Measurements from ENCODE around the gene USH1C. TPM values are rescaled to one million over a fixed set of nuclear protein-coding genes. Genes with fewer than 3 reads are reported as not detected.

Gene USH1C
- total RNA-seq, 2 experiments from 2014 or later, result not detected

DNA sequence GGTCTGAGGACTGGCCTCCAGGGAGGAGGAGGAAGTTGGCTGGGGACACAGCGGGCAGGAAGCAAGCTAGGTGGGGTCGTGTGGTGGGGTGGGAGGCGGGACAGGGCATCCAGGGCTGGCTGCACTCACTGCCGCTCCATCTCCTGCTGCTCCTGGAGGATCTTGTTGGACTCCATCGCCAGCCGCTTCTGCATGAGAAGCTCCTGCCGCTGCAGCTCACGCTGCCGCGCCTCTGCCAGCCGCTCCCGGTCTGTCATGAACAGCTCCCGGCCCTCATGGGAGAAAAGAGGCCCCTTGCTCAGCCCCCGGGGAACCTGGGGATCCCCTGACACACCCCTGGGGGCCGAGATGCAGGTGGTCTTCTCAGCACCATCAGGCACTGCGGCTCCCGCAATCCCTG lies 21.6 kb downstream of the USH1C start:
- Mint-ChIP-seq H3K9me3 (no peaks in the 10 kb centered on the region), H3K27ac (no peak overlapping the region), H3K4me1 (no peaks in the 10 kb centered on the region), H3K36me3 (ENCODE audit: low read depth) (no peaks in the 10 kb centered on the region), H3K4me3 (no peak overlapping the region), H3K27me3 (peaks cover 3% of the 10 kb centered on the region)
- ChIA-PET CTCF (no interaction called here), POLR2A (interaction anchor here (0.8 kb wide), 1 partner anchor 293 kb away, joined by 3 read pairs; no protein-coding TSS in a partner anchor)
- no peak for DNase-seq

DNA sequence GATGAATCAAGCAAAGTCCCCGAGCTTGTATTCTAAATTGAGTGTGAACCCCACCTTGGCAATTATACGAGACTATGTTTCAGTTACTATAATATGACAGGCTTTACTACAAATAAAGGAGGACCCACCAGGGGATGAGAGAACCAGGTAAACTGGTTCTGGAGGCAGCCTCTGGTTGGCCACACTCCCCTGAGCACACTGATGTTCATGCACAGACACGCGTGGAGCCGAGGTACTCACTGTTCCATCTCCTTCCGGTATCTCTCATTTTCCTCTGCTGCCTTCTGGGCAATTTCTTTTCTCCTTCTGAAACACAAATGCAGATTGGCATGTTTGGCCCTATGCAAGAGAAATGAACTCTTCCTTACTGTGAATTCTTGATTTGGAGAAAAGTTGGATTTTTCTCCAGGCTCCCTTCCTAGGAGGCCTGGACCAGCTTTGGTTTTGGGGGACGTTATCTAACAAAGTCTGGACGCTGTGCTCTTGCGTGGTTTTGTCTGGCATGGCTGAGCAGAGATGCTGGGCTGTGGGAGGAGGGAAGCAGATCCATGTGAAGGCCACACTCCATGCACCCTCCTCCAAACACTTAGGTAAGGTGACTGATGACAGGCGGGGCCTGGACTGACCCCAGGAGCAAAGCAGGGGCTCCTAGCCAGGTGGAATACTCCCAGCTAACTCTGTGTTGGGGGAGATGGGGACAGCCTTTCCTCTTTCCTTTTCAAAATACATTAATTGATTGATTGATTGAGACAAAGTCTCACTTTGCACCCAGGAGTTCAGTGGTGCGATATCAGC lies 22.9 kb downstream of the USH1C start:
- Mint-ChIP-seq H3K4me1 (no peaks in the 10 kb centered on the region), H3K27me3 (peaks cover 5% of the 10 kb centered on the region), H3K27ac (no peak overlapping the region), H3K4me3 (no peak overlapping the region), H3K9me3 (no peaks in the 10 kb centered on the region), H3K36me3 (ENCODE audit: low read depth) (no peaks in the 10 kb centered on the region)
- ChIA-PET POLR2A (interaction anchor here (0.6 kb wide), 1 partner anchor 803 kb away, joined by 3 read pairs; no protein-coding TSS in a partner anchor), CTCF (interaction anchor here (1.0 kb wide), 1 partner anchor 8 kb away, joined by 3 read pairs; no protein-coding TSS in a partner anchor)
- no peak for DNase-seq

DNA sequence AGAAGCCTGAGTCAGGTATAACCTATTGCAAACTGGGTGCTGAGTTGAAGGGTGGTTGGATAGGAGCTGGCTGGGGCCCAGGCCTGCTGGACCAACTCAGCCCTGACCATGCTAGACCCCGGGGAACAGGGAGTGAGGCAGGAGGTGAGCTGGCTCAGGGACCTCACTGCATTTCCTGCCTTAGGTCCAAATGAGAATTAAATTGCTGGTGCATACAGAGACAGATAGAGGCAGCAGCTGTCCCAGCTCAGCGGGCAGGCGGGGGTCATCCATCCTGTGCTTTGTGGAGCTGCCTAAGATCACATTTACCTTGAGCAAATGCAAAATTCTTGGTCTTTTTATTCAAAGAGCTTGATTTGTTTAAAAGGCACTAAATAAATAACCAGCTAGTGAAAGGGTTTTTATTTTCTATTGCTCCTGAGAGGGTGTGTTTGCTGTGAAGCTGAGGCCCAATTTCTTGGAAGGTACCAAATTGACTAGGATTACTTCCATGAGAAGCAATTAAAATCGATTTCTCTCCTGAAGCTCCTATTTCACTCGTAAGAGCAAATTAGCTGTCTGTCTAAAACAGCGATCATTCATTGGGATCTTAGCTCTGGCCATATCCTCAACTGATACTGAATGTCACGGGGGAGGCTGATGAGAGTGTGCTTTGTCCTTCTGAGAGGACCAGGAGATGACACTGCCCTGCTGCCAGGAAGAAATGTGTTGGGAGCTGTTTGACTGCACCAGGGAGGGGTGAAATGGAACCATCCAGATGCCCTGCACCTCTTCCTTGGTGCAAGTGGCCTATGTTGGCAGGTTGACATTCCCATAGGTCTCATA lies 24.9 kb downstream of the USH1C start:
- ChIA-PET CTCF (interaction anchor here (0.9 to 2.5 kb wide), 4 partner anchors 9 to 289 kb away, joined by 3 to 9 read pairs (median 6); no protein-coding TSS in a partner anchor), POLR2A (no interaction called here)
- no peaks in the 10 kb centered on the region for H3K4me1 Mint-ChIP-seq
- no peak overlapping the region for H3K4me3 Mint-ChIP-seq
- H3K36me3 Mint-ChIP-seq (ENCODE audit: low read depth), result no peaks in the 10 kb centered on the region
- peaks cover 7% of the 10 kb centered on the region for H3K27me3 Mint-ChIP-seq
- no peaks in the 10 kb centered on the region for H3K9me3 Mint-ChIP-seq
- no peak overlapping the region for H3K27ac Mint-ChIP-seq
- DNase-seq, result no peak

DNA sequence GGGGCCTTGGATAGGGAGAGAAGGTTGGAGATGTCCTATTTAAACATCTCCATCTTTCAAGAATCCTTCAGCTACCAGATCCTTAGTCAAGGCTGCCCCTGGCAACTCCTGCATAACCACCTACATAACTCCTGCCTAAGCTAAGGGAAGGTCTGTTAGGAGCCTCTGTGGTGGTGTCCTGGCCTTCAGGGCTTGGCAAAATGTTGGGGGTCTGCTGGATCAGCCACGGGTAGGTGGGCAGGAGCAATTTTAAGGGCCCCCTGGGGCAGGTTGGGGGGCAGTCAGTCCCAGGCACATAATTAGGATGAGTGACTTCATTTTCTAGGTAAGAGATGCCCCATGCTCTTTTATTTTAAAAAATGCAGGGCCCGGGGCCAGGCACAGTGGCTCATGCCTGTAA lies 25.9 kb downstream of the USH1C start:
- Mint-ChIP-seq H3K9me3 (no peaks in the 10 kb centered on the region), H3K36me3 (ENCODE audit: low read depth) (no peaks in the 10 kb centered on the region), H3K27me3 (peaks cover 7% of the 10 kb centered on the region), H3K27ac (no peak overlapping the region), H3K4me3 (no peak overlapping the region), H3K4me1 (no peaks in the 10 kb centered on the region)
- POLR2A ChIA-PET, result no interaction called here
- DNase-seq, result no peak
- CTCF ChIA-PET, result interaction anchor here (1.4 to 2.5 kb wide), 2 partner anchors 10 to 139 kb away, joined by 5 to 9 read pairs; no protein-coding TSS in a partner anchor

DNA sequence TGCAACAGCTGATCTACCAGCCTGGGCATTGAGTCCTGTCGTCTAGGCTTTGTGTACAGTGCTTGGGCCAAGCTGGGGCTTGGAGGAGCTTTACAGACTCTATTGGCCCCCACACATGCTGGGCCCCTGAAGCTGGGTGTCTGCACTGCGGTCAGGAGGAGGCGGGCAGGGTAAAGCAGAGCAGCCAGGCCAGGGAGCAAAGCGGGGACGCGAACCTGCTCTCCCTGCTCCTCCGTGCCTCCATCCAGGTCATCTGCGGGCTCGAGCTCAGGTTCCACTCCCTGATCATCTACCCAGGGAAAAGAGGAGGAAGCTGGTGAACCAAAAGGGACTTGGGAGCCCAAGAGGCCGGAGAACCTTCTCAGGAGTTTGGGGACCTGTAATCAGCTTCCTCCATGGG lies 27.0 kb downstream of the USH1C start:
- no peaks in the 10 kb centered on the region for H3K36me3 Mint-ChIP-seq (ENCODE audit: low read depth)

DNA sequence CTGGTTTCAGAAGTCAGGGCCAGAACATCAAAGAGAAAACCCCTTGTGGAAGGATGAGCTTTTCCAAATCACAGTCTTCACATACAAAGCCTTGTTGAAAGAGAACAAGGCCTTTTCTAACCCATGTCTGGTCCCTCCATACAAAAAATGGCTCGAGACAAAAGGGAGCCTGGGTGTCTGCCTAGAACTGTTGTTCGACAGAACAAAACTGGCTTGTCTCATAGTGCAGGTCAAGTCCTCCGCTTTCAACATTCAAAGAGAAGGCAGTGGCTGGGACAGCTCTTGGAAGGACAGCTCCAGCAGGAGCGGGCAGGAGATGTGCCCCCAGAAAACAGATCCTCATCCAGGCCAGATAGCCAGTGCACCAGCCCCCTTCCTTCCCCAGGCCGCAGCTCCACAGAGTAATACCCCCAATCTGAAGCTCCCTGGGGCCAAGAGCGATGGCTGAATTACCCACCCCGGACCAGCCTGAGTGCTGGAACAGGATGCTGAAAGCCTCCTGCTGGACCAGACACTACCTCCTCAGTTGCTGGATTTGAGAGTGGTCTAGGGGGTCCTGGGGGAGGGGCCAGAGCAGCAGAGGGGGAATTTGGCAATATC lies 27.6 kb downstream of the USH1C start:
- no peak for DNase-seq
- Mint-ChIP-seq H3K4me1 (no peaks in the 10 kb centered on the region), H3K27ac (no peak overlapping the region), H3K9me3 (no peaks in the 10 kb centered on the region), H3K27me3 (peaks cover 12% of the 10 kb centered on the region), H3K36me3 (ENCODE audit: low read depth) (no peaks in the 10 kb centered on the region), H3K4me3 (no peak overlapping the region)
- ChIA-PET CTCF (interaction anchor here (1.4 to 1.7 kb wide), 2 partner anchors 11 to 133 kb away, joined by 4 to 9 read pairs; no protein-coding TSS in a partner anchor), POLR2A (interaction anchor here (0.9 kb wide), 1 partner anchor 8 kb away, joined by 3 read pairs; no protein-coding TSS in a partner anchor)

More for the DNA sequence above, 27.0 kb downstream of the USH1C start:
- DNase-seq, result no peak
- no peaks in the 10 kb centered on the region for H3K9me3 Mint-ChIP-seq
- peaks cover 10% of the 10 kb centered on the region for H3K27me3 Mint-ChIP-seq
- CTCF ChIA-PET, result interaction anchor here (1.7 kb wide), 1 partner anchor 11 kb away, joined by 9 read pairs; no protein-coding TSS in a partner anchor
- H3K4me1 Mint-ChIP-seq, result no peaks in the 10 kb centered on the region
- H3K27ac Mint-ChIP-seq, result no peak overlapping the region
- H3K4me3 Mint-ChIP-seq, result no peak overlapping the region
- POLR2A ChIA-PET, result interaction anchor here (0.9 kb wide), 1 partner anchor 9 kb away, joined by 3 read pairs; no protein-coding TSS in a partner anchor

DNA sequence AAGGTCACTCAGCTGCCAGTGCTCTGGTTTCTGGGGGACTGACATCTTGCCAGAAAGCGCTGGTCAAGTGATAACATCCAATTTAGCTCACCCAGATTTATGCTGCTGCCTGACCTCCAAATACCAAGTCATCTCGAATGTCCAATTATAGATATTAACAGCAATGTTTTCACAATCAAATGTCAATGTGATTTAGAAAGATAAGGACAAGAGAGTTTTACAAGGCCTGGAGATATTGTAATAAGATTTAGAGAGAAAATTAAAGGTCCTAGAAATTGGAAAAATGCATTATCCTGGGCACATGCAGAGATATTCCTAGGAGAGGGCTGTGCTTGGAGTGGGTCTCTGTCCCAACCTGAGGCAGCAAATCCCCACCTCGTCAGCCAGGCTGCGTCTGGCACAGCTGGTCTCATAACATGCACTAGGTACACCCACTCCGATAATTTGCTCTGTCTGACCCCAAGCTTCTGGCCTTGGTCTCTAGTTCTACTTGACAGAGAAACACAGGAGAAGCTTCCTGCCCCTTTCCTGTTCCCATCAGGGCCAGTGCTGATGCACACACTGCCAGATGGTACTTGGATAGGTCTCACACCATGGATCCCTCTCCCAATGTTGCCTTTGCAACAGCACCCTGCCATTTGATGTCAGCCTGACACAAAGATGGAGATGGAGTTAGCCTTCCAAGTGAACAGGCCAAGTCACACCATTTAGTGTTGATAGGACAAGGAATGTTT lies 28.6 kb downstream of the USH1C start:
- no peaks in the 10 kb centered on the region for H3K36me3 Mint-ChIP-seq (ENCODE audit: low read depth)
- peaks cover 10% of the 10 kb centered on the region for H3K27me3 Mint-ChIP-seq
- H3K9me3 Mint-ChIP-seq, result no peaks in the 10 kb centered on the region
- CTCF ChIA-PET, result interaction anchor here (0.8 to 1.7 kb wide), 3 partner anchors 12 to 132 kb away, joined by 3 to 9 read pairs (median 4); no protein-coding TSS in a partner anchor
- no peak for DNase-seq
- no peaks in the 10 kb centered on the region for H3K4me1 Mint-ChIP-seq
- POLR2A ChIA-PET, result no interaction called here
- no peak overlapping the region for H3K4me3 Mint-ChIP-seq
- H3K27ac Mint-ChIP-seq, result no peak overlapping the region

DNA sequence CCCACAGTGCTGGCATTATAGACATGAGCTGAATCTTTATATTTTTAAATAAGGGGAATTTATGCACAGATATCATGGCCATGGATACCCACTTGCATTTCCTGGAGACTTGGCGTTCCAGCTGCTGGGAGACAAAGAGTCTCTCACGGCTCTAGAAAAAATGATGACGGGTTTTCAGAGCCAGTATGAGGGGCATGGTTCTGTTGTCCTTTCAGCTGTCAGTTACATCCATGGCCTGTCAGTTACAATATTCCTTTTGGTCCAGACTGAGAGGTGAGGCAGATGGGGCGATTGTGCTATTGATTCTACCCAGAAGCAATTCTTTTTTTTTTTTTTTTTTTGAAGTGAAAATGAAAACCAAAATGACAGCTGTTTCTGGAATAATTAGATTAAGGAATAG lies 29.7 kb downstream of the USH1C start:
- no peaks in the 10 kb centered on the region for H3K9me3 Mint-ChIP-seq
- H3K27me3 Mint-ChIP-seq, result peaks cover 10% of the 10 kb centered on the region

DNA sequence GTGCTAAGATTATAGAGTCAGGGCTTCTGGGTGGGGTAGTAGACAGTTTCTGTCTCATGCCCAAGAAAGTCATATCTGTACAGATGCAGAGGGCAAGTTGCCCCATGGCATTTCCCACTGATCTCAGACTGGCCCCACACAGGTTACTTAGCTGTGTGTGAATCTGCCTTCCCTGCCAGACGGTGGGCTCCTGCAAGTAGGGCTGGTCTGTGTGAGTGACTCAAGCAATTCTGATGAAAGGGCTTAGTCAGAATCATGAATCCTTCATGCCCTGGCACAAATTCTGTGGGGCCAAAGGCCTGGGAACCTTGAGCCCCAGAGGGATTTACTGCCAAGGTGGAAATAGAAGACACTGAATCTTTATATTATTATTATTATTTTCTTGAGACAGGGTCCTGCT lies 30.4 kb downstream of the USH1C start:
- H3K4me1 Mint-ChIP-seq, result no peaks in the 10 kb centered on the region
- peaks cover 10% of the 10 kb centered on the region for H3K27me3 Mint-ChIP-seq
- no peak for DNase-seq
- no peaks in the 10 kb centered on the region for H3K9me3 Mint-ChIP-seq
- ChIA-PET CTCF (interaction anchor here (1.5 to 1.9 kb wide), 2 partner anchors 129 to 130 kb away, joined by 4 to 5 read pairs; no protein-coding TSS in a partner anchor), POLR2A (no interaction called here)
- H3K4me3 Mint-ChIP-seq, result no peak overlapping the region
- H3K27ac Mint-ChIP-seq, result no peak overlapping the region
- no peaks in the 10 kb centered on the region for H3K36me3 Mint-ChIP-seq (ENCODE audit: low read depth)

More for the DNA sequence above, 29.7 kb downstream of the USH1C start:
- H3K36me3 Mint-ChIP-seq (ENCODE audit: low read depth), result no peaks in the 10 kb centered on the region
- H3K4me1 Mint-ChIP-seq, result no peaks in the 10 kb centered on the region
- DNase-seq, result no peak
- H3K27ac Mint-ChIP-seq, result no peak overlapping the region
- no peak overlapping the region for H3K4me3 Mint-ChIP-seq
- POLR2A ChIA-PET, result no interaction called here
- CTCF ChIA-PET, result interaction anchor here (0.7 to 1.9 kb wide), 4 partner anchors 14 to 189 kb away, joined by 3 to 5 read pairs (median 4); no protein-coding TSS in a partner anchor

DNA sequence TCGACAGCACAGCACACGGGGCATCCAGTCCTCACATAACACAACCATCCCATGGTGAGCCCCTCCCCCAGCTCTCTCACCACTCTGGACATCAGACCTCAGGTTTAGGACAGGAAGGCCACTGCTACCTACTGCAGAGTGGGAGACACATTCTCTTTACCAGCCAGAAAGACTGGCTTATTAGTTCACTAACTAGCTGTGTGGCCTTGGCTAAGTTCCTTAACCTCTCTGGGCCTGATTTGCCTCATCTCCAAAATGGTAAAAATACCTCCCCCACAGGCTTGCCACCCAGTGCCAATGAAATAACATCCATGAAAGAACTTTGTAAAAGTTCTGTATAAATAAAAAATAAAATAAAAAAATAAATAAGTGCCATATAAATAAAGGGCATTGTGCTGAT lies 32.1 kb downstream of the USH1C start:
- no peaks in the 10 kb centered on the region for H3K9me3 Mint-ChIP-seq
- no peak overlapping the region for H3K27ac Mint-ChIP-seq
- peaks cover 8% of the 10 kb centered on the region for H3K27me3 Mint-ChIP-seq
- H3K4me3 Mint-ChIP-seq, result no peak overlapping the region
- ChIA-PET POLR2A (no interaction called here), CTCF (interaction anchor here (1.0 to 1.4 kb wide), 2 partner anchors 123 to 128 kb away, joined by 3 to 5 read pairs; partner anchors contain the start of gene KCNJ11)
- no peaks in the 10 kb centered on the region for H3K36me3 Mint-ChIP-seq (ENCODE audit: low read depth)
- DNase-seq, result no peak
- H3K4me1 Mint-ChIP-seq, result no peaks in the 10 kb centered on the region

DNA sequence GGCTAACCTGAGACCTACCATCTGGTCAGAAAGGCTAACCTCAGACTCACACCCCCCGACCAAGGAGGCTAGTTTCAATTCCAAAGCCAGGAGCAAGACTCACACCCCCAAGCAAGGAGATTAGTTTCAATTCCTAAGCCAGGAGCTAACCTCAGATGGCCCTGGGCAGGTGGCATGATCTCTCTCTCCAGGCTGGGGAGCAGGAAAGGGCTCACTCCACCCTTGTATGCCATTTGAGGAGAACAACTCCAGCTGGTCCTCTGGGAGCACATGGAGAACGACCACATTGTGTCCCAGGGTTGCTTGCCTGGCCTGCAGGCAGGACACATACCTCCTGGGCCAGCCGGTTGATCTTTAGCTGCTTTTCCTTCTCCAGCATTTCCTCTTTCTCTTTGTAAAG lies 32.6 kb downstream of the USH1C start:
- Mint-ChIP-seq H3K27ac (no peak overlapping the region), H3K4me3 (no peak overlapping the region)
- POLR2A ChIA-PET, result no interaction called here

More for the DNA sequence above, 32.6 kb downstream of the USH1C start:
- Mint-ChIP-seq H3K36me3 (ENCODE audit: low read depth) (no peaks in the 10 kb centered on the region), H3K9me3 (no peaks in the 10 kb centered on the region), H3K4me1 (no peaks in the 10 kb centered on the region), H3K27me3 (peaks cover 8% of the 10 kb centered on the region)
- CTCF ChIA-PET, result interaction anchor here (1.0 kb wide), 1 partner anchor 128 kb away, joined by 3 read pairs; no protein-coding TSS in a partner anchor
- DNase-seq, result no peak

Data from activated CD4-positive, alpha-beta memory T cell treated with anti-CD3 and anti-CD28 coated beads, Interleukin-2, amount 10 ng/mL, durations not matched to agents 7 days and 5 days (primary cell).